BE2C (cell line): ENCODE results near the gene CABP7.
"Not testable (repeated sequence)": the region's sequence is repeated elsewhere in the genome, so short reads cannot be mapped to it uniquely, and the experiment has no call there.

ENCODE experiments used
- DNase-seq: peaks from one replicate; pipeline ENCODE4 v3.0.0-alpha.2; 2020
- H3K27me3 ChIP-seq: fragments of 250-450 bp; sonication (Bioruptor Pico); 2 replicates; pipeline ENCODE4 v1.5.1; 2020; ENCODE audit warnings: mild to moderate bottlenecking
- H3K36me3 ChIP-seq: fragments of 250-450 bp; sonication (Bioruptor Pico); 2 replicates; pipeline ENCODE4 v1.5.1; 2020; ENCODE audit warnings: mild to moderate bottlenecking
- H3K4me1 ChIP-seq: fragments of 250-450 bp; sonication (Bioruptor Pico); 2 replicates; pipeline ENCODE4 v1.5.1; 2020
- H3K4me3 ChIP-seq: 2 replicates; pipeline ENCODE4 v1.5.1; 2011; ENCODE audit warnings: low read depth, low read length
- H3K9me3 ChIP-seq: fragments of 250-450 bp; sonication (Bioruptor Pico); 2 replicates; pipeline ENCODE4 v1.5.1; 2020
- TF ChIP-seq, protein P1 (sequence below): IDR thresholded peaks from 2 replicates; pipeline ENCODE4 v1.5.1; 2012; ENCODE audit warnings: mild to moderate bottlenecking, low read depth, low read length

The CABP7 gene

DNA sequence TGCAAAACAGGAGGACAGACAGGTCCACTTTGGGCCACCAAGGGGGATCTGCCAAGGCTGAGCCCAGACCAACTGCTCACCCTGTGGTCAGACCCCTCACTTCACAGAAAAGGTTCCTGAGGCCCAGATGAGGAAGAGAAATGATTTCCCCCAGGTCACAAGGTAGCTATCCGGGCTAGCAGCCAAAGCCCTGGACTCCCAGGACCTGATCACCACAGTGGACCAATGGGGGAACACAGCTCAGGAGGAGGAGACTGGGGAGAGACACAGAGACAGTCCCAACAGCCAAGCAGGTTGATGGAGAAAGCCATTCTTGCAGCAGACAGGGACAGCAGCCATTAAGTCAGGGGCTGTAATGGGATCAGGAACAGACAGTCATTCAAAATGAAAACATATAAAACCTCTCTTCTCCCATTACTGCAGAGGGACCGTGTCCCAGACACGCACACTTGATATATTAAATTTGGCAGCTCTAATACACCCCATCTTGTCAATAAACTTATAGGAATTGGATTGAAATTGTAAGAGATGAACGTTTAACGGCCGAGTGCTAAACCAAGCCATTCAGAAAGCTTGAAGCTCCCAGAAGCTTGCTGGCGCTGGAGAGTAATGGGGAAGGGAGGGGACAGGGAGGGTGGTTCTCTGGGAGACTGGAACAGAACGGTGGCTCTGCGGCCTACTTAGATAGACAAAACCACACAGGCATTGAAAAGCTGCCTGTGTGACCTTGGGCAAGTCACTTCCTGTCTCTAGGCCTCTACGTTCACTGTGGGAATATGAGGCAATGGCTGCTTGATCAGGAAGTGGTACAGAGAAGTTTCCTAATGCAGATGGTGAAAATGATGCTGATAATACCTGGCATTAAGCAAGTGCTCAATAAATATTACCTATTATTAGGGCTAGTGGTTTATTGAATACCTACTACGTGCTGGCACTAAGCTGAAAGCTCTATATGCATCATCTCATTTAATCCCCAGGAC is 31.0 kb downstream of the CABP7 start:
- Histone ChIP-seq H3K4me1 (no peaks in the 10 kb centered on the region), H3K27me3 (no peaks in the 10 kb centered on the region), H3K9me3 (no peaks in the 10 kb centered on the region), H3K36me3 (peaks cover 4% of the 10 kb centered on the region; the same call in 1 of the 2 replicates), H3K4me3 (no peak overlapping the region)
- TF ChIP-seq, protein P1, sequence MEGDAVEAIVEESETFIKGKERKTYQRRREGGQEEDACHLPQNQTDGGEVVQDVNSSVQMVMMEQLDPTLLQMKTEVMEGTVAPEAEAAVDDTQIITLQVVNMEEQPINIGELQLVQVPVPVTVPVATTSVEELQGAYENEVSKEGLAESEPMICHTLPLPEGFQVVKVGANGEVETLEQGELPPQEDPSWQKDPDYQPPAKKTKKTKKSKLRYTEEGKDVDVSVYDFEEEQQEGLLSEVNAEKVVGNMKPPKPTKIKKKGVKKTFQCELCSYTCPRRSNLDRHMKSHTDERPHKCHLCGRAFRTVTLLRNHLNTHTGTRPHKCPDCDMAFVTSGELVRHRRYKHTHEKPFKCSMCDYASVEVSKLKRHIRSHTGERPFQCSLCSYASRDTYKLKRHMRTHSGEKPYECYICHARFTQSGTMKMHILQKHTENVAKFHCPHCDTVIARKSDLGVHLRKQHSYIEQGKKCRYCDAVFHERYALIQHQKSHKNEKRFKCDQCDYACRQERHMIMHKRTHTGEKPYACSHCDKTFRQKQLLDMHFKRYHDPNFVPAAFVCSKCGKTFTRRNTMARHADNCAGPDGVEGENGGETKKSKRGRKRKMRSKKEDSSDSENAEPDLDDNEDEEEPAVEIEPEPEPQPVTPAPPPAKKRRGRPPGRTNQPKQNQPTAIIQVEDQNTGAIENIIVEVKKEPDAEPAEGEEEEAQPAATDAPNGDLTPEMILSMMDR = no peak
- no peak for DNase-seq

DNA sequence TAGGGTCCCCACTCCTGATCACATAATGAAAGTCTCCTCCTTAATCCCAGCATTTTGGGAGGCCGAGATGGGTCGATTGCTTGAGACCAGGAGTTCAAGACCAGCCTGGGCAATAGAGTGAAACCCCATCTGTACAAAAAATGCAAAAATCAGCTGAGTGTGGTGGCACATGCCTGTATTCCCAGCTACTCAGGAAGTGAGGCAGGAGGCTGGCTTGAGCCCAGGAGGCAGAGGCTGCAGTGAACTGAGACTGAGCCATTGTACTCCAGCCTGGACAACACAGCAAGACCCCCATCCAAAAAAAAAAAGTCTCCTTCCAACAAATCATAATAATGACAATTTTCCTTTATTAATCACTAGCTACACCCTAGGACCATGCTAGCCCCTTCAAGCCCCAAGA is 31.9 kb downstream of the CABP7 start:
- no peaks in the 10 kb centered on the region for H3K4me1 ChIP-seq
- TF ChIP-seq, protein P1 = no peak
- H3K9me3 ChIP-seq = no peaks in the 10 kb centered on the region
- no peak for DNase-seq
- no peak overlapping the region for H3K4me3 ChIP-seq
- H3K27me3 ChIP-seq = no peaks in the 10 kb centered on the region
- H3K36me3 ChIP-seq = no peaks in the 10 kb centered on the region; the same call in 1 of the 2 replicates

DNA sequence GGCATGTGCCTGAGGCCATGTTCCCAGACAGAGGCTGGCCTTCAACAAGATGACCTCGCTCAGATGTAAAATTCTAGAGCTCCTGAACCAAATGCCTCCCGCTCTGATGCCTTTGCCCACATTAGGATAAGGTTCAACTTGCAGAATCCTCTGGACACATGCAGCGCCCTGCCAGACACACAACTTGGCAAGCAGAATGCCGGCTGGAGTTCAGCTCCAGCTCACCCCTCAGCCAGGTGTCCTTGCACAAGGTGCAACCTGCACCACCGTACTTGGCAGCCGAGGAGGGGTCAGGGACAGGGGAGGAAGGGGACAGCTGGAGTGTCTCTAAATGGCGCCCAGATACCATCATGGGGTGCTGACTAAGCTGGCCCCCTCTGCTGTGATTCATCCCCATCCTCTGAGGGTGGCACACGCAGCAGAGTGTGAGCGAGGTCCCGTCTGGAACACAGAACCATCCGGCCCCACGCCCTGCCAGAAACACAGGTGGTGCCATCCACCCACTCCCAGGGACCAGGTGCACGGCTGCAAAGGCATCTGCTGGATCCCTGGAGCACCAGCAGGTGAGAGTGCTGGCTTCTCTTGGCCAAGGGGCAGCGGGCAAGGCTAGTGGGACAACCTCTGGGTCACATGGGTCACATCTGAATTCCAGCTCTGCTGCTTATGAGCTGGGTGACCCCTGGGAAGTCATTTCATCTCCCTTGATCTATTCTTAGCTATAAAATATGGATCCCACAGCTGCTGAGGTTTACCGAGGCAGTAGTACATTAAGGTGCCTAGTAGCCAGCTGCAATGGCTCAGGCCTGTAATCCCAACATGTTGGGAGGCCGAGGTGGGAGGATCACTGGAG is 34.2 kb downstream of the CABP7 start:
- no peak overlapping the region for H3K4me3 ChIP-seq
- TF ChIP-seq, protein P1 = no peak
- no peaks in the 10 kb centered on the region for H3K27me3 ChIP-seq
- no peaks in the 10 kb centered on the region for H3K36me3 ChIP-seq
- no peak for DNase-seq
- H3K4me1 ChIP-seq = no peaks in the 10 kb centered on the region; the same call in 1 of the 2 replicates
- no peaks in the 10 kb centered on the region for H3K9me3 ChIP-seq

DNA sequence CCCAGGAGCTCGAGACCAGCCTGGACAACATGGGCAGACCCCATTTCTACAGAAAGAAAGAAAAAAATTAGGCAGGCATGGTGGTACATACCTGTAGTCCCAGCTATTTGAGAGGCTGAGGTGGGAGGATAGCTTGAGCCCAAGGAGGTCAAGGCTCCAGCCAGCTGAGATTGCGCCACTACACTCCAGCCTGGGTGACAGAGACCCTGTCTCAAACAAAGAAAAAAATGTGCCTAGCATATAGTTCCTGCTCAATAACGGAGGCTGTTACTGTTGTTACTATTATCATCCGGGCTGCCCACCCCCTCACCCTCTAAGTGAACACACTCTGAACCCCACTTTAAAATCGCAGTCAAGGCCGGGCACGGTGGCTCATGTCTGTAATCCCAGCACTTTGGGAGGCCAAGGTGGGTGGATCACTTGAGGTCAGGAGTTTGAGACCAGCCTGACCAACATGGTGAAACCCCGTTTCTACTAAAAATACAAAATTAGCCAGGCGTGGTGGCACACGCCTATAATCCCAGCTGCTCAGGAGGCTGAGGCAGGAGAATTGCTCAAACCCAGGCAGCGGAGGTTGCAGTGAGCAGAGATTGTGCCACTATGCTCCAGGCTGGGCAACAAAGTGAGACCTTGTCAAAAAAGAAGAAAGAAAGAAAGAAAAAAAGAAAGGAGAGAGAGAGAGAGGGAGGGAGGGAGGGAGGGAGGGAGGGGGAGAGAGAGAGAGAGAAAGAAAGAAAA is 35.0 kb downstream of the CABP7 start:
- H3K36me3 ChIP-seq, H3K9me3 ChIP-seq, H3K4me3 ChIP-seq, H3K27me3 ChIP-seq, DNase-seq, H3K4me1 ChIP-seq: not testable (repeated sequence)

DNA sequence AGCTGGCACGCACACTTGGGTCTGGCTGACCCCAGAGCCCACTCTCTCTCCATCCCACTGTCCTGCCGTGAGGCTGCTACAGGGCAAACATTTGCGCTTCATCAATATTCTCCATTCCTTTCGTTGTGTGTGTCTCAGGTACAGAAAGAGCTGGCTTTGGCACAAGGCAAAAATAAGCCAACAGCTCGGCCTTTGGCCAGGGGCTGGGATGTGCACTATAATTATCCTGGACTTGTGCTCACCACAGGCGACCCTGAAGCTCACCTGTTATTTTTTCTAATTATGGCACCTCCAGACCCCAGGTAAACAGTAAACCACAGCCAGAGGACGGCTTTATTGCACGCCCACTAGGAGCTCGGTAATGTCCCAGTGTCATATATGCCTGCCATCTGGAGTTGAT is 36.1 kb downstream of the CABP7 start:
- no peak for DNase-seq
- Histone ChIP-seq H3K4me3 (no peak overlapping the region), H3K4me1 (no peaks in the 10 kb centered on the region; the same call in 1 of the 2 replicates), H3K27me3 (no peaks in the 10 kb centered on the region), H3K9me3 (no peaks in the 10 kb centered on the region), H3K36me3 (no peaks in the 10 kb centered on the region)
- TF ChIP-seq, protein P1 = no peak

DNA sequence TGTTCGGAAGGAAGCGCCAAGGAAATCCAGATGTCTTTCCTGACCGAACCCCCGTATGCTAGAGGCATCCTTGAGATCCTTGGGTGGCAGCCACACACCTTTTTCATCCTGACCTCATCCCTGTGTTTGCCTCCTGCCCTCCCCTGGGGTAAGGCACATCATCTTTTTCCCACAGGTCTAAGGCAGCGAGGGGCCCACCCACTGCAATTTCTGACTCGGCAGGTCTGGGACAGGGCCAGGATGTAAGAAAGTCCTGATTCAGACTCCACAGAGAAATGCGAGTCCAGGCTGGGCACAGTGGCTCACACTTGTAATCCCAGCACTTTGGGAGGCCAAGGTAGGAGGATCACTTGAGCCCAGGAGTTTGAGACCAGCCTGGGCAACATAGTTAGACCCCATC is 36.5 kb downstream of the CABP7 start:
- no peak overlapping the region for H3K4me3 ChIP-seq
- H3K9me3 ChIP-seq = no peaks in the 10 kb centered on the region
- H3K36me3 ChIP-seq = no peaks in the 10 kb centered on the region
- TF ChIP-seq, protein P1 = no peak
- no peaks in the 10 kb centered on the region for H3K27me3 ChIP-seq
- no peaks in the 10 kb centered on the region; the same call in 1 of the 2 replicates for H3K4me1 ChIP-seq
- no peak for DNase-seq
